Natural killer cell (primary cell): ENCODE results near the gene STARD8. TPM values are rescaled to one million over a fixed set of nuclear protein-coding genes. Genes with fewer than 3 reads are reported as not detected.

Experiments used
- ATAC-seq, 3 donors: fragments of 150-1000 bp in 2 of 3; fragments of 200-7000 bp in 1 of 3; cut with Tn5 transposase; 1 replicate in 1 of 3; 2 replicates in 2 of 3; pipeline ENCODE4 v1.10.0; 2021; ENCODE audit warnings: mild to moderate bottlenecking in 2 of 3, moderate library complexity in 2 of 3
- DNase-seq, 2 donors: peaks; one replicate each; pipeline versions ENCODE4 v3.0.0 to v3.0.0-alpha.2; 2013 to 2021; ENCODE audit warnings: mixed read lengths in 1 of 2
- H3K27ac ChIP-seq: one replicate; pipeline ENCODE4 v1.5.1; 2013; ENCODE audit warnings: mild to moderate bottlenecking, low read length
- H3K27me3 ChIP-seq: one replicate; pipeline ENCODE4 v1.6.1; 2013; ENCODE audit warnings: low read length; ENCODE audit not compliant: control insufficient read depth, insufficient read depth
- H3K36me3 ChIP-seq: one replicate; pipeline ENCODE4 v1.6.1; 2013; ENCODE audit warnings: low read length; ENCODE audit not compliant: control insufficient read depth, insufficient read depth
- H3K4me1 ChIP-seq: one replicate; pipeline ENCODE4 v1.6.1; 2013; ENCODE audit warnings: low read length; ENCODE audit not compliant: control insufficient read depth, insufficient read depth
- H3K4me3 ChIP-seq: one replicate; pipeline ENCODE4 v1.5.1; 2013; ENCODE audit warnings: low read length
- H3K9me3 ChIP-seq: one replicate; pipeline ENCODE4 v1.6.1; 2013; ENCODE audit warnings: low read length; ENCODE audit not compliant: control insufficient read depth, insufficient read depth
- H3K27ac Mint-ChIP-seq, 2 donors: one replicate each; pipeline ENCODE4 v1.8.0; 2022; ENCODE audit warnings: mild to moderate bottlenecking in 2 of 2, mixed read lengths in 2 of 2, moderate library complexity in 1 of 2
- H3K27me3 Mint-ChIP-seq, 2 donors: one replicate each; pipeline ENCODE4 v1.8.0; 2022; ENCODE audit warnings: low read depth in 2 of 2, mixed read lengths in 2 of 2
- H3K36me3 Mint-ChIP-seq: one replicate; pipeline ENCODE4 v1.8.0; 2022; ENCODE audit warnings: mixed read lengths
- H3K4me1 Mint-ChIP-seq, 2 donors: one replicate each; pipeline ENCODE4 v1.8.0; 2022; ENCODE audit warnings: mixed read lengths in 2 of 2
- H3K4me3 Mint-ChIP-seq: one replicate; pipeline ENCODE4 v1.8.0; 2022; ENCODE audit warnings: mild to moderate bottlenecking, moderate library complexity, mixed read lengths
- H3K9me3 Mint-ChIP-seq, 2 donors: one replicate each; pipeline ENCODE4 v1.8.0; 2022; ENCODE audit warnings: mixed read lengths in 2 of 2
- WGBS: methylation state at CpG from one replicate; pipeline ENCODE4 v1.1.7; 2013; ENCODE audit warnings: missing lambda C conversion rate; ENCODE audit not compliant: insufficient coverage; 5-methylcytosine and 5-hydroxymethylcytosine counted together
- intact Hi-C: fragments of 100-400 bp; cut with micrococcal nuclease; formaldehyde crosslinking; loops from one replicate; pipeline ENCODE4 v1.14.2; 2022
- total RNA-seq, 4 donors: library from RNA; stranded (reverse); fragments of 120-200 nt in 1 of 4; gene quantifications; one replicate each; pipeline versions ENCODE4 v1.2.3 to v1.2.4, GENCODE V29; 2013 to 2022
- TF ChIP-seq, protein P1 (sequence below): fragments of 200-600 bp; IDR thresholded peaks from one replicate; pipeline ENCODE4 v1.8.0; 2022; ENCODE audit warnings: antibody characterized with exemption

STARD8 gene
- total RNA-seq, 3 donors from 2014 or later (not counting 1 experiment from before 2014, with no cell fraction given) = 0.97 to 1.3 (median 1.1) TPM

DNA sequence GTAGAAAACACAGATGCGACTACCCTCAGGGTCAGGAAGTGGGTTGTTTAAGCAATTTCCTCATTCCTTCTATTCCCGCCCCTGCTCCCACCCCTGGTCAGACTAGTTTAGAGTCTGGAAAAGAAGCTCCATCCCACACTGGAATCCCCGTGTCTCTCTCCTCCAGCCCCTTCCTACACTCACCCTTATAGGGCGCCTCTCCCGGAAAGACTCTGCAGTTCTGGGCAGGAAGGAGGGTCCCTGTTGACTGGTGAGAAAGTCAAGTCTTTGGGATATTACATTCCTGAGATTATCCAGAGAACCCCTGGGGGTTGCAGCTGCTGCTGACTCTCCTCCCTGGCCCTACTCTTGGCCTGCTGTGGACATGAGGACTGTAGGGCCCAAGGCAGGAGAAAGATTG is 11.9 kb downstream of the STARD8 start:
- intact Hi-C loops = no loop called here
- no peak for DNase-seq
- WGBS = no CpG with 5 or more reads among the region's 5 CpGs

DNA sequence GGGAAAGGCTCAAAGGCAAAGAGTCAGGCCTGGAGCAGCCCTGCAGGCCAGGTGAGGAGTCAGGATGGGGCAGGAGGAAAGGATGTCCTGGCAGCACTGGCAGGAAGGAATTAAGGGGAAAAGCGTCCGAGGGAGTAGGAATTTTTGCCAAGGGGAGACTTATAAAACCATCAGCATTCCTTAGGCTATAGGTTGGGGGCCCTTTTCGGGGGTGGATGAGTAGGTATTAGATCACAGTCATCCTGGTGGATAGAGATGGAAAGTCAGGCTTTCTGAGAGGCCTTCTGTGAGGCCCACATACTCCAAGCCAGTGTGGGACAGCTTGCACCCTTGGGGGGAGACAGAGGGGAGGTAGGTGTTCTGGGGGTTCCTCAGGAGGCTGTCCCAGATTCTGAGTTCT is 12.3 kb downstream of the STARD8 start:
- DNase-seq (no peak), ATAC-seq (no peak)
- H3K4me1 ChIP-seq = no peaks in the 10 kb centered on the region
- no peak overlapping the region for H3K27ac ChIP-seq
- H3K4me3 ChIP-seq = no peak overlapping the region
- H3K27me3 ChIP-seq = no peaks in the 10 kb centered on the region
- Mint-ChIP-seq H3K4me1 (no peaks in the 10 kb centered on the region), H3K36me3 (no peaks in the 10 kb centered on the region), H3K9me3 (no peaks in the 10 kb centered on the region), H3K4me3 (no peak overlapping the region), H3K27ac (no peak overlapping the region), H3K27me3 (peaks cover 3 to 14% of the 10 kb centered on the region in 2 donors)
- intact Hi-C loops = no loop called here
- WGBS = 82% methylated on average over 3 of the region's 3 CpGs
- H3K9me3 ChIP-seq = no peaks in the 10 kb centered on the region
- H3K36me3 ChIP-seq = no peaks in the 10 kb centered on the region
- TF ChIP-seq, protein P1, sequence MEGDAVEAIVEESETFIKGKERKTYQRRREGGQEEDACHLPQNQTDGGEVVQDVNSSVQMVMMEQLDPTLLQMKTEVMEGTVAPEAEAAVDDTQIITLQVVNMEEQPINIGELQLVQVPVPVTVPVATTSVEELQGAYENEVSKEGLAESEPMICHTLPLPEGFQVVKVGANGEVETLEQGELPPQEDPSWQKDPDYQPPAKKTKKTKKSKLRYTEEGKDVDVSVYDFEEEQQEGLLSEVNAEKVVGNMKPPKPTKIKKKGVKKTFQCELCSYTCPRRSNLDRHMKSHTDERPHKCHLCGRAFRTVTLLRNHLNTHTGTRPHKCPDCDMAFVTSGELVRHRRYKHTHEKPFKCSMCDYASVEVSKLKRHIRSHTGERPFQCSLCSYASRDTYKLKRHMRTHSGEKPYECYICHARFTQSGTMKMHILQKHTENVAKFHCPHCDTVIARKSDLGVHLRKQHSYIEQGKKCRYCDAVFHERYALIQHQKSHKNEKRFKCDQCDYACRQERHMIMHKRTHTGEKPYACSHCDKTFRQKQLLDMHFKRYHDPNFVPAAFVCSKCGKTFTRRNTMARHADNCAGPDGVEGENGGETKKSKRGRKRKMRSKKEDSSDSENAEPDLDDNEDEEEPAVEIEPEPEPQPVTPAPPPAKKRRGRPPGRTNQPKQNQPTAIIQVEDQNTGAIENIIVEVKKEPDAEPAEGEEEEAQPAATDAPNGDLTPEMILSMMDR = no peak

More for the DNA sequence above, 11.9 kb downstream of the STARD8 start:
- no peaks in the 10 kb centered on the region for H3K36me3 ChIP-seq
- no peaks in the 10 kb centered on the region for H3K36me3 Mint-ChIP-seq
- H3K9me3 ChIP-seq = no peaks in the 10 kb centered on the region
- TF ChIP-seq, protein P1 = no peak
- no peak for ATAC-seq
- no peaks in the 10 kb centered on the region for H3K9me3 Mint-ChIP-seq
- H3K4me3 ChIP-seq = no peak overlapping the region
- H3K4me1 ChIP-seq = no peaks in the 10 kb centered on the region
- no peaks in the 10 kb centered on the region for H3K4me1 Mint-ChIP-seq
- H3K27me3 Mint-ChIP-seq = peaks cover 3 to 10% of the 10 kb centered on the region in 2 donors
- no peak overlapping the region for H3K27ac ChIP-seq
- H3K27me3 ChIP-seq = no peaks in the 10 kb centered on the region
- no peak overlapping the region for H3K27ac Mint-ChIP-seq
- no peak overlapping the region for H3K4me3 Mint-ChIP-seq

DNA sequence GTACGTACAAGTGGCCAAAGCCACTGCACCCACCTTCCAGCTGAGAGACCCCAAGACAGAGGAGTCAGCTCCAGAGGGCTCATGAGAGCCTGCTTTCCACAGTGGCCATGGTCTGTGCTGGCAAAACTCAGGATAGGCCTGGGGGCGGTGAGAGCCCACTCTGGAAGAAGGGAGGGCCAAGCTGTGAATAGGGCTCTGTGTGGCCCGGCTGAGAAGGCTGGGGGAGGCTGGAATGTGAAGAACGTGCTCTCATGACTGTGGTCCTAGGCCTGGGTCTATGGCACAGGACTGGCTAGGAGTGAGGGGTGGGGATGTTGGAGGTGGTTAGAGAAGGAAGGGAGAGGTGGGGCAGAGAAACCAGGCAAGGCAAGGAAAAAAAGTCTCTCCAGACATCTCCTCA is 13.3 kb downstream of the STARD8 start:
- no peak for DNase-seq
- TF ChIP-seq, protein P1 = no peak
- H3K36me3 Mint-ChIP-seq = no peaks in the 10 kb centered on the region
- no peak overlapping the region for H3K27ac Mint-ChIP-seq
- no peak overlapping the region for H3K4me3 ChIP-seq
- no peaks in the 10 kb centered on the region for H3K9me3 ChIP-seq
- no peak overlapping the region for H3K27ac ChIP-seq
- 92% methylated on average over 4 of the region's 4 CpGs for WGBS
- intact Hi-C loops = no loop called here
- H3K36me3 ChIP-seq = no peaks in the 10 kb centered on the region
- H3K9me3 Mint-ChIP-seq = no peaks in the 10 kb centered on the region
- no peaks in the 10 kb centered on the region for H3K27me3 ChIP-seq
- H3K4me1 Mint-ChIP-seq = no peaks in the 10 kb centered on the region
- no peak overlapping the region for H3K4me3 Mint-ChIP-seq
- no peaks in the 10 kb centered on the region for H3K4me1 ChIP-seq
- no peak for ATAC-seq
- H3K27me3 Mint-ChIP-seq = peaks cover 3 to 19% of the 10 kb centered on the region in 2 donors

DNA sequence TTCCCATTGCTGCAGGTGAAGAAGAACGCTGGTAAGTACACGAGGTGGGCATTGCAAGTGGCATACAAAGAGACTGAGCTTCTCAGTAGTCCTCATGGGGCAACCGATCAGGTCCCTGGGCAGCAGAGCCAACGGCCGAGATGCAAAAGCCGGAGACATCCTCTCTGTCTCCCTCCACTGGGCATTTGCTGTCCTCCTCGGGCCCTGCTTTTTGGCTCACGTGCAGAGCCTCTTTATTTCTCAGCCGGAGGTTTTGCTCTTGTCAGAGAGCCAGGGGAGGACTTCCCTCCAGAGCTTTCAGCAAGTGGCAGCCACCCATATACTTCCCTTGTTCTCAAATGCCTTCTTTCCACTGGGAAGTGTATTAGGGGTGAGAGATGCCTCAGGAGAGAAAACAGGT is 18.0 kb downstream of the STARD8 start:
- H3K27ac Mint-ChIP-seq = no peak overlapping the region
- no peaks in the 10 kb centered on the region for H3K4me1 Mint-ChIP-seq
- ATAC-seq = no peak
- Histone ChIP-seq H3K27me3 (no peaks in the 10 kb centered on the region), H3K4me3 (no peak overlapping the region), H3K4me1 (no peaks in the 10 kb centered on the region), H3K27ac (no peak overlapping the region), H3K9me3 (no peaks in the 10 kb centered on the region), H3K36me3 (no peaks in the 10 kb centered on the region)
- peaks cover 3 to 19% of the 10 kb centered on the region in 2 donors for H3K27me3 Mint-ChIP-seq
- DNase-seq = no peak
- 76% methylated on average over 8 of the region's 9 CpGs for WGBS
- H3K9me3 Mint-ChIP-seq = no peaks in the 10 kb centered on the region
- no peak overlapping the region for H3K4me3 Mint-ChIP-seq
- no peaks in the 10 kb centered on the region for H3K36me3 Mint-ChIP-seq
- TF ChIP-seq, protein P1 = no peak
- intact Hi-C loops = no loop called here
